CD4-positive, alpha-beta memory T cell (primary cell): ENCODE results near the gene CRACR2B. TPM values are rescaled to one million over a fixed set of nuclear protein-coding genes. Genes with fewer than 3 reads are reported as not detected.

Source experiments
- CTCF ChIA-PET: fragments of 350-600 bp; sonication (Branson Sonifier 250); formaldehyde crosslinking; loops from one replicate; lab custom pipeline; 2021; ENCODE audit warnings: inconsistent platforms; ENCODE audit not compliant: partially characterized antibody; lab: Charles Lee
- POLR2A ChIA-PET: fragments of 350-600 bp; sonication (Branson Sonifier 250); formaldehyde crosslinking; loops from one replicate; lab custom pipeline; 2021; ENCODE audit not compliant: partially characterized antibody; lab: Charles Lee
- DNase-seq, 5 donors: peaks; one replicate each; pipeline versions ENCODE4 v3.0.0 to v3.0.0-alpha.2; 2020 to 2022; ENCODE audit warnings: mixed read lengths in 1 of 5
- H3K27ac ChIP-seq: one replicate; pipeline ENCODE4 v1.7.0; 2013; ENCODE audit warnings: low read depth, low read length
- H3K27me3 ChIP-seq: 2 replicates; pipeline ENCODE4 v1.7.0; 2013; ENCODE audit warnings: mild to moderate bottlenecking, low read length, moderate library complexity; ENCODE audit not compliant: insufficient read depth
- H3K36me3 ChIP-seq: 2 replicates; pipeline ENCODE4 v1.7.0; 2013; ENCODE audit warnings: mild to moderate bottlenecking, low read length, moderate library complexity; ENCODE audit not compliant: insufficient read depth
- H3K4me1 ChIP-seq: 2 replicates; pipeline ENCODE4 v1.7.0; 2013; ENCODE audit warnings: mild to moderate bottlenecking, low read length, moderate library complexity; ENCODE audit not compliant: insufficient read depth
- H3K4me3 ChIP-seq, 2 donors: one replicate each; pipeline ENCODE4 v1.7.0; 2013; ENCODE audit warnings: low read length in 2 of 2, mild to moderate bottlenecking in 1 of 2
- H3K9me3 ChIP-seq, 2 donors: one replicate each; pipeline ENCODE4 v1.7.0; 2013; ENCODE audit warnings: low read length in 2 of 2, control low read depth in 1 of 2; ENCODE audit not compliant: control insufficient read depth in 1 of 2
- H3K27ac Mint-ChIP-seq, 7 donors: one replicate each; pipeline ENCODE4 v1.8.0; 2020 to 2021; ENCODE audit warnings: mixed read lengths in 7 of 7, mild to moderate bottlenecking in 6 of 7, inconsistent platforms in 3 of 7, moderate library complexity in 3 of 7
- H3K27me3 Mint-ChIP-seq, 2 donors: one replicate each; pipeline ENCODE4 v1.8.0; 2020 to 2021; ENCODE audit warnings: mixed read lengths in 2 of 2
- H3K36me3 Mint-ChIP-seq, 2 donors: one replicate each; pipeline ENCODE4 v1.8.0; 2020 to 2021; ENCODE audit warnings: mixed read lengths in 2 of 2, inconsistent platforms in 1 of 2, mild to moderate bottlenecking in 1 of 2
- H3K4me1 Mint-ChIP-seq, 4 donors: one replicate each; pipeline ENCODE4 v1.8.0; 2020 to 2021; ENCODE audit warnings: mixed read lengths in 4 of 4, mild to moderate bottlenecking in 1 of 4
- H3K4me3 Mint-ChIP-seq, 8 donors: one replicate each; pipeline ENCODE4 v1.8.0; 2020 to 2021; ENCODE audit warnings: mixed read lengths in 8 of 8, mild to moderate bottlenecking in 7 of 8, moderate library complexity in 6 of 8, inconsistent platforms in 3 of 8
- H3K9me3 Mint-ChIP-seq, 8 donors: one replicate each; pipeline ENCODE4 v1.8.0; 2020 to 2021; ENCODE audit warnings: mixed read lengths in 8 of 8, mild to moderate bottlenecking in 5 of 8, inconsistent platforms in 3 of 8, moderate library complexity in 1 of 8
- intact Hi-C: fragments of 100-400 bp; cut with micrococcal nuclease; formaldehyde crosslinking; loops from one replicate; pipeline ENCODE4 v1.15.1; 2023
- polyA plus RNA-seq, 2 donors: library from polyadenylated mRNA; unstranded; fragments of 300-500 nt; fragmentation: Illumina TruSeq; gene quantifications; one replicate each; pipeline ENCODE4 v1.2.3, GENCODE V29; 2021
- total RNA-seq, 2 experiments: library from RNA; stranded (reverse); gene quantifications; one replicate each; pipeline ENCODE4 v1.2.3, GENCODE V29; 2021

Gene CRACR2B
- total and polyA plus RNA-seq, 4 experiments from 2014 or later: 0.55 TPM; not detected in 3

GRCh38 chr11:860234-861104 lies 32.8 kb downstream of the CRACR2B start:
- CTCF ChIA-PET: no interaction called here
- Histone ChIP-seq H3K27me3 (no peaks in the 10 kb centered on the region), H3K9me3 (no peaks in the 10 kb centered on the region), H3K27ac (no peak overlapping the region), H3K36me3 (no peaks in the 10 kb centered on the region), H3K4me1 (no peaks in the 10 kb centered on the region), H3K4me3 (no peak overlapping the region)
- Mint-ChIP-seq H3K36me3 (no peaks in the 10 kb centered on the region), H3K27me3 (no peaks in the 10 kb centered on the region), H3K4me1 (peaks cover 0 to 5% (median 1%) of the 10 kb centered on the region in 4 donors), H3K27ac (no peak overlapping the region), H3K9me3 (no peaks in the 10 kb centered on the region), H3K4me3 (no peak overlapping the region)
- DNase-seq: no peak
- intact Hi-C loops: no loop called here
- POLR2A ChIA-PET: no interaction called here

GRCh38 chr11:861105-861479 lies 33.4 kb downstream of the CRACR2B start:
- DNase-seq: no peak

DNA sequence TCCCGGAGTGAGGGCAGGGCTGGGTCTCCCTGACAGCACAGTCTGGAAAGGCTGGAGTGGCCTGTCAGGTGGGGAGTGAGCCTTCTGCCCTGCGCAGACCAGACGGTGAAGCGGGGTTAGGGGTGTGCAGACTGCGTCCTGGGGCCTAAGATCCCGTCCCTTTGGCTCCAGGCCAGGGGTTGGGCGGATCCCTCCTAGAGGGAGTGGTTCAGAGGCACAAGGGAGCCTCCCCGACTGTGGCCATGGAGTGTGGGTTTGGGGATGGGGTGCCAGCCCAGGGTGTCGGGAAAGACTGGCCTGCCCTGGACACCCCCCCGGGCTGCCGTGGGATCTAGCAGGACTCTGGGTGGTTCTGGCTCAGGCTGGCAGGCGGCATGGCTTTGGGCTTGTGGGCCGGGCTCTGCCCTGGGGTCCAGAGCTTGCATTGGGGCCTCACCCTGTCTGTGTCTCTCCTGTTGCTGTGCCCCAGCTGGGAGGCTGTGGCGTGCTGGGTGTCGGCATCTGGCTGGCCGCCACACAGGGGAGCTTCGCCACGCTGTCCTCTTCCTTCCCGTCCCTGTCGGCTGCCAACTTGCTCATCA lies 34.5 kb downstream of the CRACR2B start:
- Mint-ChIP-seq H3K27ac (peak overlapping the region in 2 of 7 donors; percentile 12 to 23), H3K4me1 (no peaks in the 10 kb centered on the region)

More at GRCh38 chr11:861105-861479, 33.4 kb downstream of the CRACR2B start:
- Mint-ChIP-seq H3K27ac (peak overlapping the region in 1 of 7 donors; percentile 13), H3K36me3 (no peaks in the 10 kb centered on the region), H3K4me1 (peaks cover 0 to 5% (median 1%) of the 10 kb centered on the region in 4 donors), H3K9me3 (no peaks in the 10 kb centered on the region), H3K27me3 (no peaks in the 10 kb centered on the region), H3K4me3 (no peak overlapping the region)
- Histone ChIP-seq H3K36me3 (no peaks in the 10 kb centered on the region), H3K27me3 (no peaks in the 10 kb centered on the region), H3K9me3 (no peaks in the 10 kb centered on the region), H3K27ac (no peak overlapping the region), H3K4me1 (no peaks in the 10 kb centered on the region), H3K4me3 (no peak overlapping the region)
- intact Hi-C loops: no loop called here
- POLR2A ChIA-PET: interaction anchor here (0.6 kb wide), 1 partner anchor 18 kb away, joined by 3 read pairs; the partner anchor contains the start of gene TSPAN4
- CTCF ChIA-PET: no interaction called here

GRCh38 chr11:862696-863022 lies 34.9 kb downstream of the CRACR2B start:
- intact Hi-C loops: no loop called here
- Histone ChIP-seq H3K36me3 (no peaks in the 10 kb centered on the region), H3K4me1 (no peaks in the 10 kb centered on the region), H3K9me3 (no peaks in the 10 kb centered on the region), H3K27me3 (no peaks in the 10 kb centered on the region), H3K27ac (no peak overlapping the region), H3K4me3 (no peak overlapping the region)
- no peaks in the 10 kb centered on the region for H3K9me3 Mint-ChIP-seq
- ChIA-PET POLR2A (no interaction called here), CTCF (no interaction called here)
- H3K4me3 Mint-ChIP-seq: no peak overlapping the region
- no peak overlapping the region for H3K27ac Mint-ChIP-seq
- H3K27me3 Mint-ChIP-seq: no peaks in the 10 kb centered on the region
- DNase-seq: no peak
- no peaks in the 10 kb centered on the region for H3K4me1 Mint-ChIP-seq
- no peaks in the 10 kb centered on the region for H3K36me3 Mint-ChIP-seq

More for the DNA sequence above, 34.5 kb downstream of the CRACR2B start:
- DNase-seq: no peak
- Histone ChIP-seq H3K27me3 (no peaks in the 10 kb centered on the region), H3K4me3 (no peak overlapping the region), H3K4me1 (no peaks in the 10 kb centered on the region), H3K36me3 (no peaks in the 10 kb centered on the region), H3K9me3 (no peaks in the 10 kb centered on the region), H3K27ac (no peak overlapping the region)
- intact Hi-C loops: no loop called here
- H3K9me3 Mint-ChIP-seq: no peaks in the 10 kb centered on the region
- no peak overlapping the region for H3K4me3 Mint-ChIP-seq
- no peaks in the 10 kb centered on the region for H3K36me3 Mint-ChIP-seq
- no peaks in the 10 kb centered on the region for H3K27me3 Mint-ChIP-seq
- POLR2A ChIA-PET: no interaction called here
- CTCF ChIA-PET: no interaction called here

- no peaks in the 10 kb centered on the region for H3K4me1 Mint-ChIP-seq
- no peak for DNase-seq
- H3K36me3 ChIP-seq: no peaks in the 10 kb centered on the region
- no peak overlapping the region for H3K27ac Mint-ChIP-seq
- no peaks in the 10 kb centered on the region for H3K36me3 Mint-ChIP-seq
- no peak overlapping the region for H3K4me3 Mint-ChIP-seq
- H3K27ac ChIP-seq: no peak overlapping the region
- no peaks in the 10 kb centered on the region for H3K27me3 ChIP-seq
- no peaks in the 10 kb centered on the region for H3K9me3 Mint-ChIP-seq
- ChIA-PET POLR2A (no interaction called here), CTCF (no interaction called here)
- intact Hi-C loops: no loop called here
- H3K4me3 ChIP-seq: no peak overlapping the region
- no peaks in the 10 kb centered on the region for H3K4me1 ChIP-seq
- H3K27me3 Mint-ChIP-seq: no peaks in the 10 kb centered on the region
- H3K9me3 ChIP-seq: no peaks in the 10 kb centered on the region
Measured at GRCh38 chr11:863023-863909, 35.5 kb downstream of the CRACR2B start.

- H3K9me3 ChIP-seq: no peaks in the 10 kb centered on the region
- no peaks in the 10 kb centered on the region for H3K4me1 ChIP-seq
- H3K27ac ChIP-seq: no peak overlapping the region
- no peak overlapping the region for H3K4me3 ChIP-seq
- H3K27me3 Mint-ChIP-seq: no peaks in the 10 kb centered on the region
- intact Hi-C loops: no loop called here
- H3K27me3 ChIP-seq: no peaks in the 10 kb centered on the region
- no peak for DNase-seq
- ChIA-PET CTCF (no interaction called here), POLR2A (no interaction called here)
- H3K9me3 Mint-ChIP-seq: no peaks in the 10 kb centered on the region
- H3K27ac Mint-ChIP-seq: no peak overlapping the region
- H3K36me3 ChIP-seq: no peaks in the 10 kb centered on the region
- H3K36me3 Mint-ChIP-seq: no peaks in the 10 kb centered on the region
- H3K4me3 Mint-ChIP-seq: no peak overlapping the region
- no peaks in the 10 kb centered on the region for H3K4me1 Mint-ChIP-seq
Measured at GRCh38 chr11:863910-864827, 36.5 kb downstream of the CRACR2B start.
